GM18498 (cell line): ENCODE data around the gene ZDHHC11.
A peak's percentile ranks its signal among the peaks of the same experiment; 100 is the strongest.
"Not testable (repeated sequence)": the region's sequence is repeated elsewhere in the genome, so short reads cannot be mapped to it uniquely, and the experiment has no call there.

Source experiments
- ATAC-seq: cut with Tn5 transposase; IDR thresholded peaks from one replicate; pipeline ENCODE4 v1.9.1; 2021; ENCODE audit warnings: mild to moderate bottlenecking, moderate library complexity; ENCODE audit not compliant: unreplicated experiment

ZDHHC11 gene

DNA sequence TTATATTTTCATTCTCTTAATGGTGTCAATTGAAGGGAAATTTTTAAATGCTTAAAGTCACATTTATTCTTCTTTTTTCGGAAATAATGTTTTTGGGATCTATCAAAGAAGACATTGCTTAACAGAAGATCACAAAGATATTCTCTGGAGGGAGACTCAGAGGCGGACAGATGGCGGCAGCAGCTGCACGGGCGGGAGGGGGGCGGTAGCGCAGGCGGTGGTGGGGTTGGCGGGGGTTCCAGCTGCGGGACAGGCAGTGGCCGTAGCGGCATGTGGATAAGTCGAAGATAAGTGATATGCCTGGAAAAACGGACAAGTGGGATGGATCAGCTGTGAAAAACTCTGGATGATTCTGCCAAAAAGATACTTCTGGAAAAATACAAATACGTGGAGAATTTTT, 34.6 kb downstream of the ZDHHC11 start:
- ATAC-seq = no peak

DNA sequence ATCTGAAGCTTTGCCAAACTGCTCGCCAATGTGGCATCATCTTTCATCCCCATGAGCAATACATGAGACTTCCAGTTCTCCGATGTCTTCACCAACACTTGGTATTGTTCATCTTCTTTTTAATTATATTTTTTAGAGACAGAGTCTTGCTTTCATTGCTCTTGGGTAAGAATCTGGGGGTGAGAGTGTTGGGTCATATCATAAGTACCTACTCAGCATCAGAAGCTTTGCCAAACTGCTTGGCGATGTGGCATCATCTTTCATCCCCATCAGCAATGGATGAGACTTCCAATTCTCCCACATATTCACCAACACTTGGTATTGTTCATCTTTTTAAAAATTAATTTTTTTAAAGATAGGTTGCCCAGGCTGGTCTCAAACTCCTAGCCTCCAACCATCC, 35.3 kb downstream of the ZDHHC11 start:
- ATAC-seq = no peak

DNA sequence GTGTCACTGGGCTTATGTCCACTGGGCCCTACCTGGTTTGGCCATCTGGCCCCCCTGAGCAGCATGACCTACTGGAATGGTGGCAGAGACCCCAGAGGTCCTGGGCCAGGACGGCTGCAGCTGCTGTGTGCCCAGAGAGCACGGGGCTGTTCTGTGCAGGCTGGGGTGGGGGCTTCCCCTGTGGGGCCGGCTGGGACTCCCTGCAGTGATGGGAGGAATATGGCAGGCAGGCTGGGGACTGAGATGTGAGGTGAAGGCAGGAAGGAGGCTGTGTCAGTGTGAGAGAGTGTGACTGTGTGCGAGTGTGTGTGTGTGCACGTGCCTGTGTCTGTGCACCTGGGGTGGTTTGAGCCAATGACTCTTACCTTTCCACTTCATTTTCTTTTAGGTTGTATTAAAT, 37.2 kb downstream of the ZDHHC11 start:
- ATAC-seq = not testable (repeated sequence)

DNA sequence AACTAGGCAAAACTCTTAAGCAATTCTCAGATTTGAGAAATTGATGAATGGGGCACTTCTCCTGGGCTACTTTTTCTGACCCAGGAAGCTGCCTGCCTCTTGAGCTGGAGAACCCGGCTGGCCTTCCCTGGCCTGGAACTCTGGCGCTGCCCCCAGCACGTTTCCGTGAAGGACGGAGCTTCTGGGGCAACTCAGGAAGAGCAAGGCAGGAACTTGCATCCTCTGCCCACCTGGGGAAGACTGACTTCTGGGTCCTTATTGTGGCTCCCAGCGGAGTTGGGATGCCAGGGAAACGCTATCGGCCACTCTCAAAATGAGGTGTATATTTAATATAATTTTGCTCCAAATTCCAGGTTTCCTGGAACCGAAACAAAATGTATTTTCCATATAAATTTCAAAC, 39.4 kb downstream of the ZDHHC11 start:
- not testable (repeated sequence) for ATAC-seq

DNA sequence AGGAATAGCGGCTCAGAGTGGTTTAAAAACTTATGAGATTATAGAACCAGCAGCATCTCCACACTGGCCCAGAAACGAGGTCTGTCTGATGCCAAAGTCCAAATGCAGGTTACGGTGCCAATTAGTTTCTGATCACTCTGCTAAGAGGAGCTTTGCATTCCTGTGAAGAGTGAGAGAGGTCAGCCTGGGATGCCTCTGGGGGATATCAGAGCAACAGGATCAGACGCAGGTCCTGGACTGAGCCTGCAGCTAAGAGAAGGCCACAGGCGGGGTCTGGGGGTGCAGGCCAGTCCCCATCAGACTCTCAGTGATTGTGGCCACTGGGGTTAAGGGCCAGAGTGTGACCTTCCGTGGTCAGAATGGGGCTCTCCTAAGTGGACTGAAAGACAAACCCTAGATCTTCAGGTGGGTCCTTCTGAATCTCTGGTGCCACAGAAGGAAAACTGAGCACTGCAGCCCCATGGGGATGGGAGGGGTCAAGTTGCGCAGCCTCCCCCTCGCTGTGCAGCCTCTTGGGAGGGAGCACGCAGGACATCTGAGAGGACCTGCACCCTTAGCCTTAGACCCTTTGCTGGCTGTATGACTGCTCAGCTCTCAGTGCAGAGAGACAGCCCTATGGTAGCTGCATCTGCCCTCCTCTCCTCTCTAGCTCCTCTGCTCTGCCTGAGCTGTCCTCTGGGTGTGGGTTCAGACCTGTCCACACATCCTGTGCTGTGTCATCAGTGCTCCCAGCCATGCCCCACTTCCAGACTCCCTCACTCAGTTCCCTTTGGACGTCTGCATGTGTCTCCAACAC, 42.9 kb downstream of the ZDHHC11 start:
- not testable (repeated sequence) for ATAC-seq

DNA sequence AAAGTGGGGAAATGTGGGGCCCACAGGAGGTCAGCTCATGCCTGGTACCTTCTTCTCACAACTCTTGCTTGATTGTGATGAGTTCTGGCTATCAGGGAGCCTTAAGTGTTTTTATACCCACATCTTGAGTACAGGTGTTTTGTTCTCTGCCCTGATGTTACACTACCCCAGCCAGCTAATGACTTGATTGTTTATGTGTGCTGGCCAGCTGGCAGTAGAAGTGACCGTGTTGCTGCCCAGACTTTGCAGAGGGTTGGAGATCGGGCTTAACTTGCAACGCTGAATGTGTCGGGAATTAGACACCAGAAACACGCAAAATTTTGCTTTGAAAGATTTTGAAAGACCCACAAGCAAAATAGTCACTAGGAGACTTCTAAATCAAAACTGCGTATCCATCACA, 49.3 kb downstream of the ZDHHC11 start:
- ATAC-seq = no peak

DNA sequence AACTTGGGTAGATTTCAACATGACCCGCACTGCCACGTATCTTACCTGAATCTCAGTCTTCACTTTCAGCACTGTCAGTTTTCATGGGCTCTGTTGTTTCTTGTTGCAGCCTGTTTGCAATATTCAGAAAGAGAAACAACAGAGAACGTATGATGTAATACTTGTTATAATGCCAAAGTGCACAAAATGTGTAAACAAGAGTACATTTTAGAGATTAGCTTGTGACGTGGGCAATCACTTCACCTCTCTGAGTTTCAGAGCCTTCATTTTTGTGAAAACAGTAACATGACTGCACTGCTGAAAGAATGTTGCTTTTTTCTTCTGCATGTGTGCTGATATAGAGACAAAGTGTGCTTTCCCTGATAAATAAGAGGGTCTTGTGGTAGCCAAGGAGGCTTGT, 49.7 kb downstream of the ZDHHC11 start:
- ATAC-seq = not testable (repeated sequence)

DNA sequence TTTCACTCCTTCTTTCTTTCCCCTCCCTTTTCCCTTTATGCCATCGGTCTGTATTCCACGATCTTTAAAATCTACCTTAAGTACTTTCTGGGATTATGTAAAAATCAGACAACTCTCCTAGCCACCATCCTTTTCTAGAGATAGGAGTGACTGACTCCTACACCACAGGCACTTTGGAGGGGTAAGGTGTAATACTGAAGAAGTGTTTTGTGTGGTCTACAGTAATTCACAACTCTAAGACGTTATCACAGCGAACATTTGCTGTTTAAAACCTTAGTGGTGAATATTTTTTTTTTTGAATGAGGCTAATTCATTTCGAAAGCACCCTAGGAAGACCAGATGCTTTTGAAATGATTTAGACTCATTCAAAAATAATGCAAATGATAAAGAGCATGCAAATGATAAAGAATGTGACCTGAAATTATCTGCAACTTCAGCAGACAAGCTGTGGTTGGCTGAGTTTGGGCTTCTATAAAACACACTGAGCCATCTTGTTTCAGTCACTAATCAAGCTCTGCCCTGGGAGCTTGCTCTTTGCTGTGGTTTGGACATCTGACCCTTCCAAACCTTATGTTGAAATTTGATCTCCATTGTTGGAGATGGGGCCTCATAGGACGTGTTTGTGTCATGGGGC, 52.2 kb downstream of the ZDHHC11 start:
- ATAC-seq = not testable (repeated sequence)

DNA sequence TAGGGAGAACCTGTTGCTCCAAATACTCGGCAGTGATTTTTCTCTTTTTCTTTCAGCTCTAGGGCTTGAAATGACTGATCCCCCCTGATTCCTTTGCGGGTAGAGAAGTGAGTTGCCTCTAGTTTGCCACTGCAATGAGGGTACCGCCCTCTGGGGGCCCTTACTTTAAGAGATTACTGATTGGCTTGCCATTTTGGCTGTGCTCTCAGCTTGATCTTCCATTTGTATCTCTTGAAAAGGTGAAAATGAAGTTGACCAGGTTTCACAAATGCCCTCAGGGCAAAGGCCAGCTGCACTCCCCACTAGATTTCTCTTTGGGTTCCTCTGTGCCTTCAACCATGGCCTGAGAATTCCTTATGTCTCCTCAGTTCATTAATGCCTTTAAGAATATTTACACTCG, 52.8 kb downstream of the ZDHHC11 start:
- not testable (repeated sequence) for ATAC-seq

DNA sequence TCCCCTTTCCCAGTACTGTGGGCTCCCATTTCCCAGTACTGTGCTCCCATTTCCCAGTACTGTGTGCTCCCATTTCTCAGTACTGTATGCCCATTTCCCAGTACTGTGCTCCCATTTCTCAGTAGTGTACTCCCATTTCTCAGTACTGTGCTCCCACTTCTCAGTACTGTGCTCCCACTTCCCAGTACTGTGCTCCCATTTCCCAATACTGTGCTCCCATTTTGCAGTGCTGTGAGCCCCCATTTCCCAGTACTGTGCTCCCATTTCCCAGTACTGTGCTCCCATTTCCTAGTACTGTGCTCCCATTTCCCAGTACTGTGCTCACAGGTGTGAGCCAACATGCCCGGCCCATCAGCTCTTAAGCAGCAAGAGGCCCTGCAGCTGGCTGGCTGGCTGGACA, 54.9 kb downstream of the ZDHHC11 start:
- ATAC-seq = not testable (repeated sequence)

DNA sequence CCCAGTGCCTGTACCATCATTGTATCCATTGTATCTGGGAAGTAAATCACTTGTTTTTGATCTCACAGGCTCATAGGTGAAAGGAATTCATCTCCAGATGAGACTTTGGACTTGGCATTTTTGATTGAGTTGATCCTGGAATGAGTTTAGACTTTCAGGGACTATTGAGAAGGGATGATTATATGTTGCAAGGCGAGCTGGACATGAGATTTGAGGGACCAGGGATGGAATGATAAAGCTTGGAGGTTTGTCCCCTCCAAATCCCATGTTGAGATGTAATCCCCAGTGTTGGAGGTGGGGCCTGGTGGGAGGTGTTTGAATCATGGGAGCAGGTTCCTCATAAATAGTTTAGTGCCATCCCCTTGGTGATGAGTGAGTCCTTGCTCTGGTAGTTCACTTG, 55.8 kb downstream of the ZDHHC11 start:
- ATAC-seq = not testable (repeated sequence)

DNA sequence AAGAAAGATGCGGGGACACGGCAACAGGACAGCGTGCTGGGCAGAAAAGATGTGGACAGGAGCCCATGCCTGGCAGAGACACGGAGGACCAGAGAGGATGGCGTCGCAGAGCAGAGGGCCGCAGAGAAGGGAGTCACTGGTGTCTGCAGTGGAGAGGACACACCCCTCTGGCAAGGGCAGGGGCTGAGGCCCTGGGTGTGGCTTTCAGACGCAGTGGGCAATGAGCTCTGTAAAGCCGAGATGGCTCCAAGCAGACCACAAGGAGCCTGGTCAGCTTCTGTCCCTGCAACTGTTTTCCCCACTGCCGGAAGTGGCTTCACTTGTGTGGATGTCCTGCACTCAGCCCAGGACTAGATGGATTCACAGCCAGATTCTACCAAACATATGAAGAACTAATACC, 62.1 kb downstream of the ZDHHC11 start:
- not testable (repeated sequence) for ATAC-seq

DNA sequence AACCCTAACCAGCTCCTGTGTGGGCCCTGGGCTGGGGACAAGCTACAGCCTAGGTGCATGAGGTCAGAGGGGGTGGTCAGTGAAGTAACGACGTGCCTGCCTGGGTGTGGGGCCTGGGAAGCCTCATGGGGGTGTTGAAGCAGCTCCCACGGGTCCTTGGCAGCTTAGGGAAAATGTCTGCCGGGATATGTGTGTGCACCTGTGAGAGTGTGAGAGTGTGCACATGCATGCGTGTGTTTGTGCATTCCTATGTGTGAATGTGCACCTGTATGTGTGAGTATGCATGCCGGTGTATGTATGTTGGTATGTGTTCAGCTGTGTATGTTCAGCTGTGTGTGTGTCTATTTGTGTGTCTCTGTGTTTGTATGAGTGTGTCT, 62.9 kb downstream of the ZDHHC11 start:
- ATAC-seq = not testable (repeated sequence)

DNA sequence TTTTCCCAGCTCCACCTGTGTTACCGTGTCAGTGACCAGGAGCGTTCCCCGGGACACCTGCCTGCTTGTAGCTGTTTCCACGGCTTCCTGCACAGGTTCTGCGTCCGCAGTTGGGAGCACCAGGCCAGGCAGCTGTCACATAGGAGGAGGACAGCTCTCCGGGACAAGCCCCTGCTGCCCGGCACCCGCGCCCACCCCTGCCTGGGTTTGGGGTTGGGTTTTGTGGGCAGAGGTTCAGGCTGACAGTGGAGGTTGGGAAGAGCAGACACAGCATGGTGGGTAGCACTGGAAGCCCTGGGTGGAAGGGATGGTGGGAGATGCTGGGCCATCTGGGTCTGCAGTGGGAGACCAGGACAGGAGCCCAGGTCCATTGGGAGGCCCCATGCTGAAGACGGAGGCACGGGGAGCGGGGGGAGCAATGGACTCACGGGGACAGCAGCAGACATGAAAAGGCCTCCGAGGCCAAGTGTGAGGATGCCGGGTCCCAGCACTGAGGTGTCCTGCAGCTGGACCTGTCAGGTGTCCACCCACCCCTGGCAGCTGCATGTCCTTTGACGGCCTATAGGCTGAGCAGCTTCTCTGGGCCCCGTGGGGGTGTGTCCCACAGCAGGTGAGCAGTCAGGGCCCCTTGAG, 63.4 kb downstream of the ZDHHC11 start:
- ATAC-seq = not testable (repeated sequence)

DNA sequence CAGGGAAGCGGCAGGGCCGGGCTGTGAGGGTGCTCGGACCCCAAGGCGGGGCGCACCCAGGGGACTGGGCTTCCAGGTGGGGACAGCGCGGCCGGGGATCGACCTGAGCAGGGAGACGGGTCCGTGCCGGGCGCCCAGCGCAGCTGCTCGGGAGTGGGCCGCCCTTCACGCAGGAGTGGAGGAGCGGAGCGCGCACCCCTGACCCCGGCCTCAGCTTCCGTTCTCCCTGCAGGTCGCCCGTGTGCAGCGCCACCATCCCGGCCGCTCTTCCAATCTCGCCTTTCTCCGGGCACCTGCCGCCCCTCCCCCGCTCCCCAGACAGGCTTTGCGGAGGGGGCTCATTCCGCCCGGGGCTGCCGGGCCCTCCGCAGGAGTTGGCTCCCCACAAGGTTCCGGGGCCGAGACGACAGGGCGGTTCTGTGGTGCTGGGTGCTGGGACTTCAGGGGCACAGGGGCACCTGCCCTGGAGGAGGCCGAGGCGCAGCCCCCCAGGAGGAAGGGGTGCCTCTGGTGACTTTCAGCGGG, 65.5 kb downstream of the ZDHHC11 start:
- peak; percentile 20 for ATAC-seq

DNA sequence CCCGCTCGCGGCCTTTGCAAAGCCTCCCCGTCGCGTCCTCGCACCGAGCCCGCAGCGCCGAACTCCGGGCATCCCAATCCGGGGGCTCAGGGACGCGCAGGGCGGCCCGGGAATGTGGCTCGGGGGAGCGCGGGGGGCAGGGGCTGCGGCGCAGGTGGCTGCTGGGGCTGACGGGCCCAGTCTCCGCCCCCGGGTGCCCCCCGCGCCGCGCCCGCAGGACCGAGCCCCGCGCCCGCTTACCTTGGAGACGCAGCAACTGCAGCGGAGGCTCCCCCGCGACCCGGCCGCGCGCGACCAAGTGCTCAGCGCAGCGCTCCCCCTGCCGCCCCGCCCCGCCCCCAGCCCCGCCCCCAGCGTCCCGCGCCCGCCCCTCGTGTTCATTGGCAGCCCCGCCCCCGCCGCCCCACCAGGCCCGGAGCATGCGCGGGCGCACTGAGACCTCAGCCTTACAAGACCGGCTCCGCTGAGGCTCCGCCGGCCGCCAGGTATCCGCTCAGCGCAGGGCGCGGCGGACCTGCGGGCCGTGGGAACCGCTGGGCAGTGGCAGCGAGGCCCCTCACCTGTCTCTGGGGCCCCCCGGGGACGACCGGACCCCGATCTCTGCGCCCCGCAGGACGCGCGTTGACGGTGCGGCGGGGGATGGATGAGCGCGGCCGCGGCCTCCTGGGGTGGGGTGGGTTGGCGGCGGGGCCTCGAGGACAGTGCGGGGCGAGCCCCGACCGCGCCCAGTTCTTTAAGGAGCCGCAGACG, 66.2 kb downstream of the ZDHHC11 start, which contains the start of gene ZDHHC11B:
Gene ZDHHC11B (minus strand): TSS at position 302 of the 750 bp plus-strand sequence. CDS start 17,810 bp downstream, outside the sequence.
- peak; percentile 73 for ATAC-seq

DNA sequence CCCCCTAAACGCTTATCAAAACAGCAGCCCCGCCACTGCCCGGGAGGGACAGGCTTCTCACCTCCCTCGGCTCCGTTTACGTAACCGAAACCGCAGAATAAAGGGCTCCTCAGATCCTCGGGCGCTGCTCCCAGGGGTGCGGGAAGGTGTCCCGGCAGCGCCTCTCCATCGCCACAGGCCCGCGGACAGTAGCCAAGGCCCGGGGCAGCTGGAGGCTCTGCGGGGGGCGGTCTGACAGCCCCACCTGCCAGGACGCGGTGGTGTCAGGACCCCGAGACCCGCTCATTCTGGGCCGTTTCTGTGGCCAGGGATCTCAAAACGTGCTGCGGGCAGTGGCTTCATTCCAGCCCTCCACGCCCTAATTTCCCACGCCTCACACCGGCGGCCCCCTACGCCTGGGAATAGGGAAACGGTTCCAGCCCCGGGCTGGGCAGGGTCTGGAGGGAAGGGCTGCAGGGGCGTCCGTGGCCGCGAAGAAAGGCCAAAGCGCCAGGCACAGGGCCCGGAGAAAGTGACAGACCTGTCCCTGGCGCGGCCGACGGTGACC, 66.8 kb downstream of the ZDHHC11 start:
- peak; percentile 10 for ATAC-seq

DNA sequence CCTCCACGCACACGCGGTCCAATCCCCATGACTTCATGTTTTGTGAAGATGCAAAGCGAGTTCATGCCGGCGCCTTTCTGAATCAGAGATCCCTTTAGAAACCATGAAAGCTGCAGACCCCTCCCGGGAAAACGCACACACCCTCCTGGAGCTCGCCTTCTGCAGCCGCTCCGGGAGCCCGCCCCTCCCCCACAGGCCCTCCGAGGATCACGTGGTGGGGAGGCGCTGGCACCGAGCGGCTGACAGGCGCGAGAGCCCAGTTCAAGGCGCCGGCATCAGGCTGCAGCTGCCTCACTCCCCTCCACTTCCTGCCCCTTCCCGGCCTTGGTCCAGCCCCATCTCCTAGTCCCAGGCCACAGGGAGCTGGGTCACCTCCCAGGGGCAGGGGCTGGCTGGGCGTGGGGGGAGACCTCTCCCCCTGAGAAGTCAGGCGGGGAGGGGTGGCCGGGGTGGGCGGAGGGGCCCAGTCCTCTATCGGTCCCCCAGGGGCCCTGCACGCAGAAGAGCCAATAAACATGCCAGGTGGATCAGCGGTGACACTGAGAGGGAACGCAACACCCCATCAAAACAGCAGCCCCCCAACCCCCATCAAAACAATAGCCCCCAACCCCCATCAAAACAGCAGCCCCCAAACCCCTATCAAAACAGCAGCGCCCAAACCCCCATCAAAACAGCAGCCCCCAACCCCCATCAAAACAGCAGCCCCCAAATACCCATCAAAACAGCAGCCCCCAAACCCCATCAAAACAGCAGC, 67.6 kb downstream of the ZDHHC11 start:
- not testable (repeated sequence) for ATAC-seq

DNA sequence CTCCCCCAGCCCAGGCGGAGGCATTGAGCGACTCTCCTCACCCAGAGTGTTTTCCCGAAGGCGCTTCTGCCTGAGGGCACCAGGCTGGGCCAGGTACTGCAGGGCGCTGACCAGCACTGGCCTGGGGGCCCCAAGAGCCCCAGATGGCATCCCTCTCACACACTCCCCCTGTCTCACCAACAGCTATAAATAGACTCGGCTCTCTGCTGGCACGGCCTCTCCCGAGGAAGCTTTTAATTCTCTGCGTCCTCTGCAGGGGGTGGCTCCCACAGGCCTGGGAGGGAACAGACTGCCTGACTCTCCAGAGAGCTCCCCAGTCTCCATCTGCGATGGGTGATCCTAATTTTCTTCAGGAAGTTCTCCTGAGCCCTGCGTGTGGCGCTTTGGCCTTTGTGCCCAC, 68.4 kb downstream of the ZDHHC11 start:
- ATAC-seq = not testable (repeated sequence)

DNA sequence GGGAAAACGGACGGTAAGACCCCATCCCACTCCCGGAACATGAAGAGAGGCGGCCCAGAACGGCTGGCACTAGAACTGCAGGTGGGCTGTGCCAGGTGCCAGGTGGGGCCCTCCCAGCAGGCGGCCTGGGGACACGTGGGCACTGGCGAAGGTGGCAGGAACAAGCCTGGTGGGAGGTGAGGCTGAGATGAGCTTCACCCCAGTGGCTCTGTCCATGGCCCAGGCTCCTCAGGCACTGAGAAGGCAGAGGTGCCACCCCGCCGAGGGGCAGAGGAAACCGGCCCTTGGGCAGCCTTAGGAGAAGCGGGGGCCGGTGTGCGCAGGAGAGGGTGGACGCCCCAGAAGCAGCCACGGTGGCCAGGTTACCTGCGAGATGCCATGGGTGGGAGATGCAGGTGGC, 70.2 kb downstream of the ZDHHC11 start:
- ATAC-seq = not testable (repeated sequence)
